ENCODE measurements around the gene ELF3. TPM values are rescaled to one million over a fixed set of nuclear protein-coding genes. Genes with fewer than 3 reads are reported as not detected.

Gene ELF3
- total RNA-seq, 2 donors from 2014 or later = 93.7 to 293 TPM

- Histone ChIP-seq H3K36me3 (replicated peaks in 1 of 2; ENCODE audit: insufficient read depth in 1 of 2, low read depth in 2 of 2) (peaks cover 0 to 7% of the 10 kb centered on the region in 2 donors), H3K27ac (no peak overlapping the region), H3K4me3 (no peak overlapping the region), H3K27me3 (no peaks in the 10 kb centered on the region), H3K4me1 (peaks cover 5% of the 10 kb centered on the region), H3K9me3 (no peaks in the 10 kb centered on the region)
- intact Hi-C loops (cut with DNase I) = no loop called here
- DNase-seq = no peak
- TF ChIP-seq POLR2A (IDR thresholded peaks at IDR 0.05) = no peak
- no peak for TF ChIP-seq CTCF (IDR thresholded peaks at IDR 0.05)
- no peak for ATAC-seq
- 44 to 54% methylated on average over 9 of the region's 9 CpGs for whole genome bisulfite sequencing, 2 donors
These were observed 39.8 kb upstream of the ELF3 start for GRCh38 chr1:201970334-201971159.

- WGBS, 2 donors = 3 to 14% methylated on average over 8 to 31 of the region's 31 CpGs
- intact Hi-C loops (cut with DNase I) = no loop called here
These were observed 28.2 kb upstream of the ELF3 start for GRCh38 chr1:201982082-201982622.

GRCh38 chr1:201982623-201983379 lies 27.6 kb upstream of the ELF3 start, which contains the start of gene RNPEP:
Gene RNPEP, plus strand, starts transcription at chr1:201982648. Its CDS starts 19 bp downstream, at chr1:201982667.
- Histone ChIP-seq H3K27ac (peak within 1 kb of the TSS; percentile 83 to 95 (median 90)), H3K4me1 (peaks cover 12% of the 10 kb centered on the region), H3K4me3 (peak within 1 kb of the TSS; percentile 35 to 82), H3K9me3 (no peaks in the 10 kb centered on the region), H3K36me3 (replicated peaks in 1 of 2; ENCODE audit: insufficient read depth in 1 of 2, low read depth in 2 of 2) (no peaks in the 10 kb centered on the region), H3K27me3 (no peaks in the 10 kb centered on the region)
- DNase-seq (peak; percentile 60 to 73 (median 70)), ATAC-seq (peak; percentile 88)
- intact Hi-C loops (cut with DNase I) = no loop called here
- 0% methylated on average over 47 of the region's 80 CpGs; no CpG with 5 or more reads in 1 of the 2 donors for WGBS, 2 donors
- TF ChIP-seq CTCF (IDR thresholded peaks at IDR 0.05) = peak in 6 of 7 experiments; percentile 4 to 47 (median 19)
- peak; percentile 66 to 70 (median 69) for TF ChIP-seq POLR2A (IDR thresholded peaks at IDR 0.05)

More at GRCh38 chr1:201982082-201982622, 28.2 kb upstream of the ELF3 start:
- Histone ChIP-seq H3K9me3 (no peaks in the 10 kb centered on the region), H3K4me3 (no peak overlapping the region), H3K27me3 (no peaks in the 10 kb centered on the region), H3K4me1 (peaks cover 12% of the 10 kb centered on the region), H3K27ac (peak overlapping the region; percentile 83 to 95 (median 90)), H3K36me3 (replicated peaks in 1 of 2; ENCODE audit: insufficient read depth in 1 of 2, low read depth in 2 of 2) (no peaks in the 10 kb centered on the region)
- no peak for ATAC-seq
- TF ChIP-seq CTCF (IDR thresholded peaks at IDR 0.05) (no peak), POLR2A (IDR thresholded peaks at IDR 0.05) (no peak)
- DNase-seq = peak; percentile 69 to 83 (median 74)

GRCh38 chr1:201983380-201983805 lies 27.0 kb upstream of the ELF3 start:
- no peaks in the 10 kb centered on the region for H3K27me3 ChIP-seq
- ATAC-seq (no peak), DNase-seq (no peak)
- WGBS, 2 donors = 1 to 7% methylated on average over 9 to 11 of the region's 11 CpGs
- H3K4me1 ChIP-seq = peaks cover 12% of the 10 kb centered on the region
- peak overlapping the region; percentile 83 to 95 (median 90) for H3K27ac ChIP-seq
- peak overlapping the region; percentile 35 to 82 for H3K4me3 ChIP-seq
- intact Hi-C loops (cut with DNase I) = no loop called here
- no peaks in the 10 kb centered on the region for H3K9me3 ChIP-seq
- peak in 2 of 7 experiments; percentile 0 to 31 for TF ChIP-seq CTCF (IDR thresholded peaks at IDR 0.05)
- no peak for TF ChIP-seq POLR2A (IDR thresholded peaks at IDR 0.05)
- no peaks in the 10 kb centered on the region for H3K36me3 ChIP-seq (replicated peaks in 1 of 2; ENCODE audit: insufficient read depth in 1 of 2, low read depth in 2 of 2)

Measured in body of pancreas (tissue), 4 donors.